Measurements from ENCODE around the gene COL4A1. TPM values are rescaled to one million over a fixed set of nuclear protein-coding genes. Genes with fewer than 3 reads are reported as not detected.

Gene COL4A1
- polyA plus RNA-seq, 1 of the 3 experiments (the other 2 are of a cell fraction): 30.3 TPM

DNA sequence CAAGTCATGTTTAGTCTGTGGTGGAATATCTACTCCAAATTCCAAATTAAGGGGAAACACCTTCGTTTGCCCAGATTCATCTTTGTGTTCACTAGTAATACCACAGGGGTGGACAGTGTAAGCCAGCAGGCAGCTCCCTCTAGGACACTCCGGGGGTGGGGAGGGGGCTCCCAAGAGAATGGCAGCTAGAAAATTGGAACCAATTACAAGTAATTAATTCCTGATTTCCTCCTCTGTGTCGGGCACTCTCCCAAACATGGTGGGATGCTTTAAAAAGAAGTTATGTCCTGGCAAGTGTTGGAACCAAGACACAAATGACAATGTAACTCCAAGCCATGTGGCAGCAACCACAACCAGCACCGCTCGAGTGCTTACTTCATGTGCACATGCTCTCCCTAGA, 5.9 kb downstream of the COL4A1 start:
- Histone ChIP-seq H3K4me1 (ENCODE audit: control insufficient read depth in 1 of 2, insufficient read depth in 2 of 2, low read depth in 1 of 2, low read length in 1 of 2) (peaks cover 29 to 34% of the 10 kb centered on the region in 2 experiments; a peak in 3 of 4 replicates), H2AFZ (ENCODE audit: low read depth) (no peak overlapping the region), H3K9ac (no peak overlapping the region), H3K36me3 (replicated peaks in 1 of 2; ENCODE audit: control insufficient read depth in 1 of 2, insufficient read depth in 2 of 2, low read length in 1 of 2) (peaks cover 3 to 10% of the 10 kb centered on the region in 2 experiments), H3K4me3 (ENCODE audit: low read depth in 2 of 2, low read length in 1 of 2) (no peak overlapping the region), H3K9me3 (no peaks in the 10 kb centered on the region), H4K20me1 (ENCODE audit: insufficient read depth) (peaks cover 29% of the 10 kb centered on the region; the same call in 1 of the 2 replicates), H3K9me2 (no peaks in the 10 kb centered on the region), H3F3A (replicated peaks; ENCODE audit: insufficient read depth) (peaks cover 8% of the 10 kb centered on the region), H3K27me3 (ENCODE audit: insufficient read depth) (no peaks in the 10 kb centered on the region), H3K79me2 (ENCODE audit: insufficient read depth) (peaks cover 99% of the 10 kb centered on the region), H3K4me2 (no peak overlapping the region), H3K27ac (ENCODE audit: low read depth in 2 of 2, low read length in 1 of 2) (no peak overlapping the region)
- ChIA-PET POLR2A (no interaction called here), CTCF (interaction anchor here (1.0 to 1.4 kb wide), 2 partner anchors 62 to 63 kb away, joined by 3 read pairs; no protein-coding TSS in a partner anchor)
- 80% methylated on average over 5 of the region's 5 CpGs for WGBS (ENCODE audit: low lambda C conversion rate)
- TF ChIP-seq, protein P1, sequence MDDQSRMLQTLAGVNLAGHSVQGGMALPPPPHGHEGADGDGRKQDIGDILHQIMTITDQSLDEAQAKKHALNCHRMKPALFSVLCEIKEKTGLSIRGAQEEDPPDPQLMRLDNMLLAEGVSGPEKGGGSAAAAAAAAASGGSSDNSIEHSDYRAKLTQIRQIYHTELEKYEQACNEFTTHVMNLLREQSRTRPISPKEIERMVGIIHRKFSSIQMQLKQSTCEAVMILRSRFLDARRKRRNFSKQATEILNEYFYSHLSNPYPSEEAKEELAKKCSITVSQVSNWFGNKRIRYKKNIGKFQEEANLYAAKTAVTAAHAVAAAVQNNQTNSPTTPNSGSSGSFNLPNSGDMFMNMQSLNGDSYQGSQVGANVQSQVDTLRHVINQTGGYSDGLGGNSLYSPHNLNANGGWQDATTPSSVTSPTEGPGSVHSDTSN (IDR thresholded peaks at IDR 0.05): no peak
- TF ChIP-seq, protein P2, sequence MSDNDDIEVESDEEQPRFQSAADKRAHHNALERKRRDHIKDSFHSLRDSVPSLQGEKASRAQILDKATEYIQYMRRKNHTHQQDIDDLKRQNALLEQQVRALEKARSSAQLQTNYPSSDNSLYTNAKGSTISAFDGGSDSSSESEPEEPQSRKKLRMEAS (IDR thresholded peaks at IDR 0.05; ENCODE audit: low read depth): no peak
- TF ChIP-seq, protein P3, sequence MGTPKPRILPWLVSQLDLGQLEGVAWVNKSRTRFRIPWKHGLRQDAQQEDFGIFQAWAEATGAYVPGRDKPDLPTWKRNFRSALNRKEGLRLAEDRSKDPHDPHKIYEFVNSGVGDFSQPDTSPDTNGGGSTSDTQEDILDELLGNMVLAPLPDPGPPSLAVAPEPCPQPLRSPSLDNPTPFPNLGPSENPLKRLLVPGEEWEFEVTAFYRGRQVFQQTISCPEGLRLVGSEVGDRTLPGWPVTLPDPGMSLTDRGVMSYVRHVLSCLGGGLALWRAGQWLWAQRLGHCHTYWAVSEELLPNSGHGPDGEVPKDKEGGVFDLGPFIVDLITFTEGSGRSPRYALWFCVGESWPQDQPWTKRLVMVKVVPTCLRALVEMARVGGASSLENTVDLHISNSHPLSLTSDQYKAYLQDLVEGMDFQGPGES (IDR thresholded peaks at IDR 0.05; ENCODE audit: low read depth, low read length): no peak
- no peak for TF ChIP-seq ELF1 (IDR thresholded peaks at IDR 0.05)
- no peak for TF ChIP-seq SIN3A (IDR thresholded peaks at IDR 0.05; ENCODE audit: borderline replicate concordance, low read depth, low read length)
- no peak for TF ChIP-seq FOXM1 (IDR thresholded peaks at IDR 0.05; ENCODE audit: low read depth)
- TF ChIP-seq MEF2A (IDR thresholded peaks at IDR 0.05; ENCODE audit: borderline replicate concordance, low read depth): no peak
- no peak for TF ChIP-seq YY1 (IDR thresholded peaks at IDR 0.05; ENCODE audit: low read depth)
- TF ChIP-seq GABPA (IDR thresholded peaks at IDR 0.05; ENCODE audit: low read depth): no peak
- no peak for TF ChIP-seq JUND (IDR thresholded peaks at IDR 0.05)
- TF ChIP-seq, protein P4, sequence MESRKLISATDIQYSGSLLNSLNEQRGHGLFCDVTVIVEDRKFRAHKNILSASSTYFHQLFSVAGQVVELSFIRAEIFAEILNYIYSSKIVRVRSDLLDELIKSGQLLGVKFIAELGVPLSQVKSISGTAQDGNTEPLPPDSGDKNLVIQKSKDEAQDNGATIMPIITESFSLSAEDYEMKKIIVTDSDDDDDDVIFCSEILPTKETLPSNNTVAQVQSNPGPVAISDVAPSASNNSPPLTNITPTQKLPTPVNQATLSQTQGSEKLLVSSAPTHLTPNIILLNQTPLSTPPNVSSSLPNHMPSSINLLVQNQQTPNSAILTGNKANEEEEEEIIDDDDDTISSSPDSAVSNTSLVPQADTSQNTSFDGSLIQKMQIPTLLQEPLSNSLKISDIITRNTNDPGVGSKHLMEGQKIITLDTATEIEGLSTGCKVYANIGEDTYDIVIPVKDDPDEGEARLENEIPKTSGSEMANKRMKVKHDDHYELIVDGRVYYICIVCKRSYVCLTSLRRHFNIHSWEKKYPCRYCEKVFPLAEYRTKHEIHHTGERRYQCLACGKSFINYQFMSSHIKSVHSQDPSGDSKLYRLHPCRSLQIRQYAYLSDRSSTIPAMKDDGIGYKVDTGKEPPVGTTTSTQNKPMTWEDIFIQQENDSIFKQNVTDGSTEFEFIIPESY (IDR thresholded peaks at IDR 0.05; ENCODE audit: borderline replicate concordance, low read depth): no peak
- no peak for TF ChIP-seq FOXJ3 (CRISPR knock-in tag; IDR thresholded peaks at IDR 0.05)
- no peak for TF ChIP-seq FOSL2 (IDR thresholded peaks at IDR 0.05; ENCODE audit: borderline replicate concordance, low read depth)
- TF ChIP-seq RAD21 (IDR thresholded peaks at IDR 0.05; ENCODE audit: low read length): no peak
- no peak for DNase-seq
